ENCODE data around the gene PRKD2.

The PRKD2 gene

GRCh38 chr19:46659151-46660007 is 57.5 kb downstream of the PRKD2 start:
- DNase-seq (ENCODE audit: insufficient read length, low spot score) = no peak
- FAIRE-seq = no peak

DNA sequence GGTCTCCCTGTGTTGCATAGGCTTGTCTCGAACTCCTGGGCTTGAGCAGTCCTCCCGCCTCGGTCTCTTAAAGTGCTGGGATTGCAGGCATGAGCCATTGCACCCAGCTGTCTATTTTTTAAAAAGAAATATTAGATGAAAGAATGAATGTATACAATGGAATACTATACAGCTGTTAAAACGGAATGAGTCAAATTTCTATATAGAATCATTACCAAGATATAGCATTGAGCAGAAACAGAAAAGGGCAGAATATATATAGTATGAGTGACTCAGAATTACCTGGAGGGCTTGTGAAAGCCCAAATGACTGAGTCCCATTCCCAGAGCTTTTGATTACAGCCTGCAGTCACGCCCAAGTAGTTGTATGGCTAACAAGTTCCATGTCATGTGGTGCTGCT is 60.4 kb downstream of the PRKD2 start:
- no peak for DNase-seq (ENCODE audit: insufficient read length, low spot score)
- no peak for FAIRE-seq
- TF ChIP-seq TAF1 (IDR thresholded peaks at IDR 0.05; ENCODE audit: low read depth, low read length) (no peak), PAX5 (IDR thresholded peaks at IDR 0.05; ENCODE audit: insufficient read depth, low read length, severe bottlenecking) (no peak), SPI1 (IDR thresholded peaks at IDR 0.05; ENCODE audit: low read depth, low read length) (no peak), POU2F2 (IDR thresholded peaks at IDR 0.05; ENCODE audit: low read depth, low read length) (no peak), POLR2AphosphoS5 (IDR thresholded peaks at IDR 0.05; ENCODE audit: low read depth, low read length) (no peak), POLR2A (IDR thresholded peaks at IDR 0.05; ENCODE audit: low read depth, low read length) (no peak)

More at GRCh38 chr19:46659151-46660007, 57.5 kb downstream of the PRKD2 start:
- no peak for TF ChIP-seq SPI1 (IDR thresholded peaks at IDR 0.05; ENCODE audit: low read depth, low read length)

DNA sequence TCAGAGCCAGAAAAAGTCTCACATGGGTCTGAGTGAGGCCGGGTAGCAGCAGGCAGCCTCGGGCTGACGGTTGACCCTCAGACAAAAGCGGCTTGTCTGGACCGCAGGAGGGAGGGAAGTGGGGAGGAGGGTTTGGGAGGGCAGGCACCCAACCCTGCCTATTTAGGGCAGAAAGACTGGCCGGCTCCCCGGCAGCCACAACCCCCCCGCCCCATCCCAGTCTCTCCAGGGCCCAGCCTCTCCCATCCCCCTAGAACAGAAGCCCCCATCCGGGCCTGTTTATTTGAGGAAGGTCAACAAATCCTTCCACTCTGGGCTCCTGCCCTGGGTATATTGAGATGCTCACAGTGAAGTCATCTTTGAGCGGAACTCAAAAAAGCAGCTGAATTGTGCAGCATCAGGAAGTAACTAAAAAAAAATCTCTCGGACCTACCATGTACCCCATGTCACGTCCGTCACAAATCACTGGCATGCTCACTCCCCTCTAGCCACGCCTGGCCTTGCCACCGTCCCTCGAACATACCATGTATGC is 62.2 kb downstream of the PRKD2 start:
- FAIRE-seq (no peak), DNase-seq (ENCODE audit: insufficient read length, low spot score) (no peak)
- no peak for TF ChIP-seq TAF1 (IDR thresholded peaks at IDR 0.05; ENCODE audit: low read depth, low read length)
- no peak for TF ChIP-seq POU2F2 (IDR thresholded peaks at IDR 0.05; ENCODE audit: low read depth, low read length)
- no peak for TF ChIP-seq SPI1 (IDR thresholded peaks at IDR 0.05; ENCODE audit: low read depth, low read length)
- no peak for TF ChIP-seq PAX5 (IDR thresholded peaks at IDR 0.05; ENCODE audit: insufficient read depth, low read length, severe bottlenecking)
- TF ChIP-seq POLR2A (IDR thresholded peaks at IDR 0.05; ENCODE audit: low read depth, low read length) = no peak
- TF ChIP-seq POLR2AphosphoS5 (IDR thresholded peaks at IDR 0.05; ENCODE audit: low read depth, low read length) = no peak

GRCh38 chr19:46650445-46650844 is 66.5 kb downstream of the PRKD2 start:
- TF ChIP-seq POU2F2 (IDR thresholded peaks at IDR 0.05; ENCODE audit: low read depth, low read length) (no peak), POLR2A (IDR thresholded peaks at IDR 0.05; ENCODE audit: low read depth, low read length) (no peak), TAF1 (IDR thresholded peaks at IDR 0.05; ENCODE audit: low read depth, low read length) (no peak), PAX5 (IDR thresholded peaks at IDR 0.05; ENCODE audit: insufficient read depth, low read length, severe bottlenecking) (no peak), SPI1 (IDR thresholded peaks at IDR 0.05; ENCODE audit: low read depth, low read length) (no peak), POLR2AphosphoS5 (IDR thresholded peaks at IDR 0.05; ENCODE audit: low read depth, low read length) (no peak)
- DNase-seq (ENCODE audit: insufficient read length, low spot score) (no peak), FAIRE-seq (no peak)

- TF ChIP-seq SPI1 (IDR thresholded peaks at IDR 0.05; ENCODE audit: low read depth, low read length) (no peak), POLR2A (IDR thresholded peaks at IDR 0.05; ENCODE audit: low read depth, low read length) (no peak), POLR2AphosphoS5 (IDR thresholded peaks at IDR 0.05; ENCODE audit: low read depth, low read length) (no peak), POU2F2 (IDR thresholded peaks at IDR 0.05; ENCODE audit: low read depth, low read length) (no peak), TAF1 (IDR thresholded peaks at IDR 0.05; ENCODE audit: low read depth, low read length) (no peak), PAX5 (IDR thresholded peaks at IDR 0.05; ENCODE audit: insufficient read depth, low read length, severe bottlenecking) (no peak)
- no peak for DNase-seq (ENCODE audit: insufficient read length, low spot score)
- FAIRE-seq = no peak
These were observed 67.7 kb downstream of the PRKD2 start for GRCh38 chr19:46648961-46649960.

- DNase-seq (ENCODE audit: insufficient read length, low spot score) = peak; percentile 56
- TF ChIP-seq PAX5 (IDR thresholded peaks at IDR 0.05; ENCODE audit: insufficient read depth, low read length, severe bottlenecking) (no peak), TAF1 (IDR thresholded peaks at IDR 0.05; ENCODE audit: low read depth, low read length) (no peak), POU2F2 (IDR thresholded peaks at IDR 0.05; ENCODE audit: low read depth, low read length) (0 out of 2 replicates have a peak, but pooled peaks have one; percentile 40), POLR2A (IDR thresholded peaks at IDR 0.05; ENCODE audit: low read depth, low read length) (no peak), SPI1 (IDR thresholded peaks at IDR 0.05; ENCODE audit: low read depth, low read length) (peak; percentile 25; the same call in 1 of the 2 replicates), POLR2AphosphoS5 (IDR thresholded peaks at IDR 0.05; ENCODE audit: low read depth, low read length) (no peak)
- FAIRE-seq = peak; percentile 16
These were observed 68.6 kb downstream of the PRKD2 start for GRCh38 chr19:46648060-46648960.

DNA sequence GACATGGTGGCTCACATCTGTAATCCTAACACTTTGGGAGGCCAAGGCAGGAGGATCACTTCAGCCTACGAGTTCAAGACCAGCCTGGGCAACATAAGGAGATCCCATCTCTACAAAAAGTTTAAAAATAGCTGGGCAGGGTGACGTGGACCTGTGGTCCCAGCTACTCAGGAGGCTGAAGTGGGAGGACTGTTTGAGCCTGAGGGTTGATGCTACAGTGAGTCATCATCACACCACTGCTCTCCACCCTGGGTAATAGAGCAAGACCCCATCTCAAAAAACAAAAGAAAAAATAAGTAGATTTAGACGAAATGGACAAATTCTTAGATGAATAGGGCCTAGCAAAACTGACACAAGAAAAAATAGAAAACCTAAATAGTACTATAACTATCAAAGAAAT is 70.5 kb downstream of the PRKD2 start:
- DNase-seq (ENCODE audit: insufficient read length, low spot score) (no peak), FAIRE-seq (no peak)
- TF ChIP-seq SPI1 (IDR thresholded peaks at IDR 0.05; ENCODE audit: low read depth, low read length) = no peak
- no peak for TF ChIP-seq POLR2AphosphoS5 (IDR thresholded peaks at IDR 0.05; ENCODE audit: low read depth, low read length)
- TF ChIP-seq POU2F2 (IDR thresholded peaks at IDR 0.05; ENCODE audit: low read depth, low read length) = no peak
- no peak for TF ChIP-seq POLR2A (IDR thresholded peaks at IDR 0.05; ENCODE audit: low read depth, low read length)
- TF ChIP-seq TAF1 (IDR thresholded peaks at IDR 0.05; ENCODE audit: low read depth, low read length) = no peak
- TF ChIP-seq PAX5 (IDR thresholded peaks at IDR 0.05; ENCODE audit: insufficient read depth, low read length, severe bottlenecking) = no peak

GRCh38 chr19:46644720-46645119 is 72.2 kb downstream of the PRKD2 start:
- no peak for FAIRE-seq

More at GRCh38 chr19:46644720-46645119, 72.2 kb downstream of the PRKD2 start:
- no peak for DNase-seq (ENCODE audit: insufficient read length, low spot score)
- TF ChIP-seq PAX5 (IDR thresholded peaks at IDR 0.05; ENCODE audit: insufficient read depth, low read length, severe bottlenecking) (no peak), POLR2AphosphoS5 (IDR thresholded peaks at IDR 0.05; ENCODE audit: low read depth, low read length) (no peak), TAF1 (IDR thresholded peaks at IDR 0.05; ENCODE audit: low read depth, low read length) (no peak), POLR2A (IDR thresholded peaks at IDR 0.05; ENCODE audit: low read depth, low read length) (no peak), SPI1 (IDR thresholded peaks at IDR 0.05; ENCODE audit: low read depth, low read length) (no peak), POU2F2 (IDR thresholded peaks at IDR 0.05; ENCODE audit: low read depth, low read length) (no peak)

Measured in GM12891 (cell line).